Osteocyte (in vitro differentiated cells): ENCODE measurements around the gene AP3B1. TPM values are rescaled to one million over a fixed set of nuclear protein-coding genes. Genes with fewer than 3 reads are reported as not detected.

Experiments
- DNase-seq: peaks from one replicate; pipeline ENCODE4 v3.0.0; 2021; ENCODE audit warnings: mixed read lengths; ENCODE audit not compliant: unreplicated experiment; ENCODE audit errors: extremely low spot score
- H3K27ac Mint-ChIP-seq: one replicate; pipeline ENCODE4 v1.8.0; 2021; ENCODE audit warnings: mild to moderate bottlenecking, mixed read lengths; ENCODE audit not compliant: unreplicated experiment
- H3K27me3 Mint-ChIP-seq: one replicate; pipeline ENCODE4 v1.8.0; 2021; ENCODE audit warnings: mixed read lengths; ENCODE audit not compliant: unreplicated experiment
- H3K36me3 Mint-ChIP-seq: one replicate; pipeline ENCODE4 v1.8.0; 2021; ENCODE audit warnings: mixed read lengths; ENCODE audit not compliant: unreplicated experiment
- H3K4me1 Mint-ChIP-seq: one replicate; pipeline ENCODE4 v1.8.0; 2021; ENCODE audit warnings: mixed read lengths; ENCODE audit not compliant: unreplicated experiment
- H3K4me3 Mint-ChIP-seq: one replicate; pipeline ENCODE4 v1.8.0; 2021; ENCODE audit warnings: mild to moderate bottlenecking, moderate library complexity, mixed read lengths; ENCODE audit not compliant: unreplicated experiment
- H3K9me3 Mint-ChIP-seq: one replicate; pipeline ENCODE4 v1.8.0; 2021; ENCODE audit warnings: mixed read lengths; ENCODE audit not compliant: unreplicated experiment
- CTCF ChIP-seq: fragments of 200-600 bp; sonication (generic); IDR thresholded peaks from 2 replicates; pipeline ENCODE4 v1.5.0; 2021; ENCODE audit warnings: antibody characterized with exemption, mild to moderate bottlenecking, moderate library complexity
- total RNA-seq: library from RNA; stranded (reverse); gene quantifications from 2 replicates; pipeline ENCODE4 v1.2.1, GENCODE V29; 2021

Gene AP3B1
- total RNA-seq, 1 donor from 2014 or later = 57.0 TPM

GRCh38 chr5:78002690-78003089 is 291.8 kb downstream of the AP3B1 start:
- Mint-ChIP-seq H3K27me3 (no peaks in the 10 kb centered on the region), H3K27ac (no peak overlapping the region), H3K4me1 (peaks cover 9% of the 10 kb centered on the region), H3K9me3 (no peaks in the 10 kb centered on the region), H3K4me3 (no peak overlapping the region), H3K36me3 (peaks cover 18% of the 10 kb centered on the region)
- TF ChIP-seq CTCF = no peak
- no peak for DNase-seq

- Mint-ChIP-seq H3K27me3 (no peaks in the 10 kb centered on the region), H3K9me3 (no peaks in the 10 kb centered on the region), H3K36me3 (peaks cover 22% of the 10 kb centered on the region), H3K4me3 (no peak overlapping the region), H3K4me1 (peaks cover 9% of the 10 kb centered on the region), H3K27ac (no peak overlapping the region)
- no peak for TF ChIP-seq CTCF
- DNase-seq = no peak
These were observed 293.3 kb downstream of the AP3B1 start for GRCh38 chr5:78001197-78001596.

GRCh38 chr5:78000191-78000590 is 294.3 kb downstream of the AP3B1 start:
- no peak overlapping the region for H3K27ac Mint-ChIP-seq
- peaks cover 26% of the 10 kb centered on the region for H3K36me3 Mint-ChIP-seq
- H3K4me1 Mint-ChIP-seq = peaks cover 9% of the 10 kb centered on the region
- H3K9me3 Mint-ChIP-seq = no peaks in the 10 kb centered on the region
- DNase-seq = no peak
- no peak overlapping the region for H3K4me3 Mint-ChIP-seq
- TF ChIP-seq CTCF = no peak
- H3K27me3 Mint-ChIP-seq = no peaks in the 10 kb centered on the region

- DNase-seq = no peak
- no peak overlapping the region for H3K27ac Mint-ChIP-seq
- no peak overlapping the region for H3K4me3 Mint-ChIP-seq
- no peaks in the 10 kb centered on the region for H3K9me3 Mint-ChIP-seq
- H3K36me3 Mint-ChIP-seq = peaks cover 26% of the 10 kb centered on the region
- TF ChIP-seq CTCF = no peak
- no peaks in the 10 kb centered on the region for H3K27me3 Mint-ChIP-seq
- H3K4me1 Mint-ChIP-seq = peaks cover 5% of the 10 kb centered on the region
These were observed 295.1 kb downstream of the AP3B1 start for GRCh38 chr5:77999399-77999798.

- peaks cover 23% of the 10 kb centered on the region for H3K36me3 Mint-ChIP-seq
- peaks cover 5% of the 10 kb centered on the region for H3K4me1 Mint-ChIP-seq
- no peak overlapping the region for H3K4me3 Mint-ChIP-seq
These were observed 297.6 kb downstream of the AP3B1 start for GRCh38 chr5:77996943-77997342.

More at GRCh38 chr5:77996943-77997342, 297.6 kb downstream of the AP3B1 start:
- no peak for TF ChIP-seq CTCF
- Mint-ChIP-seq H3K27ac (no peak overlapping the region), H3K27me3 (no peaks in the 10 kb centered on the region), H3K9me3 (no peaks in the 10 kb centered on the region)
- DNase-seq = no peak
